ENCODE data around the gene PCDHB6. TPM values are rescaled to one million over a fixed set of nuclear protein-coding genes. Genes with fewer than 3 reads are reported as not detected.
A peak's percentile ranks its signal among the peaks of the same experiment; 100 is the strongest.
"Not testable (repeated sequence)": the region's sequence is repeated elsewhere in the genome, so short reads cannot be mapped to it uniquely, and the experiment has no call there.

PCDHB6 gene
- polyA plus RNA-seq, 3 donors from 2014 or later, result not detected

DNA sequence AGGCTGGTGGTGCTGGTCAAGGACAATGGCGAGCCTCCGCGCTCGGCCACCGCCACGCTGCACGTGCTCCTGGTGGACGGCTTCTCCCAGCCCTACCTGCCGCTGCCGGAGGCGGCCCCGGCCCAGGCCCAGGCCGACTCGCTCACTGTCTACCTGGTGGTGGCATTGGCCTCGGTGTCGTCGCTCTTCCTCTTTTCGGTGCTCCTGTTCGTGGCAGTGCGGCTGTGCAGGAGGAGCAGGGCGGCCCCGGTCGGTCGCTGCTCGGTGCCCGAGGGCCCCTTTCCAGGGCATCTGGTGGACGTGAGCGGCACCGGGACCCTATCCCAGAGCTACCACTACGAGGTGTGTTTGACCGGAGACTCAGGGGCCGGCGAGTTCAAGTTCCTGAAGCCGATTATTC, 12.5 kb upstream of the PCDHB6 start:
- not testable (repeated sequence) for H3K4me1 Mint-ChIP-seq

DNA sequence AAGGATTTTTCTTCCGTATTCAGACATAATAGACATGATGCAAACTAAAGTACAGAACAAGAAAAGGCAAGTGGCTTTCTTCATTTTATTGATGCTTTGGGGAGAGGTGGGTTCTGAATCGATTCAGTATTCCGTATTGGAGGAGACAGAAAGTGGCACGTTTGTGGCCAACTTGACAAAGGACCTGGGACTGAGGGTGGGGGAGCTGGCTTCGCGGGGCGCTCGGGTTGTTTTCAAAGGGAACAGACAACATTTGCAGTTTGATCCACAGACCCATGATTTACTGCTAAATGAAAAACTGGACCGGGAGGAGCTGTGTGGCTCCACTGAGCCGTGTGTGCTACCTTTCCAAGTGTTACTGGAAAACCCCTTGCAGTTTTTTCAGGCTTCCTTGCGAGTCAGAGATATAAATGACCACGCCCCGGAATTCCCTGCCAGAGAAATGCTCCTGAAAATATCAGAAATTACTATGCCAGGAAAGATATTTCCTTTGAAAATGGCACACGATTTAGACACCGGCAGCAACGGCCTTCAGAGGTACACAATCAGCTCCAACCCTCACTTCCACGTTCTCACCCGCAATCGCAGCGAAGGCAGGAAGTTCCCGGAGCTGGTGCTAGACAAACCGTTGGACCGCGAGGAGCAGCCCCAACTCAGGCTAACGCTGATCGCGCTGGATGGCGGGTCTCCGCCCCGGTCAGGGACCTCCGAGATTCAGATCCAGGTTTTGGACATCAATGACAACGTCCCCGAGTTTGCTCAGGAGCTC, 551 bp downstream of the PCDHB6 start:
- H3K4me1 Mint-ChIP-seq, result no peaks in the 10 kb centered on the region
- H3K4me3 Mint-ChIP-seq, result peak overlapping the region in 1 of 5 donors; percentile 25
- no peak for DNase-seq
- no peak overlapping the region for H3K27ac Mint-ChIP-seq
- H3K9me3 Mint-ChIP-seq, result peaks cover 11 to 47% (median 21%) of the 10 kb centered on the region in 6 donors
- H3K27me3 Mint-ChIP-seq (ENCODE audit: low read depth in 3 of 3), result peaks cover 0 to 8% (median 4%) of the 10 kb centered on the region in 3 donors
- peaks cover 0 to 10% (median 0%) of the 10 kb centered on the region in 3 donors for H3K36me3 Mint-ChIP-seq

More for the DNA sequence above, 12.5 kb upstream of the PCDHB6 start:
- not testable (repeated sequence) for H3K27me3 Mint-ChIP-seq (ENCODE audit: low read depth in 3 of 3); H3K27ac Mint-ChIP-seq; H3K36me3 Mint-ChIP-seq; H3K4me3 Mint-ChIP-seq; DNase-seq
- peaks cover 14 to 54% (median 31%) of the 10 kb centered on the region in 6 donors for H3K9me3 Mint-ChIP-seq

DNA sequence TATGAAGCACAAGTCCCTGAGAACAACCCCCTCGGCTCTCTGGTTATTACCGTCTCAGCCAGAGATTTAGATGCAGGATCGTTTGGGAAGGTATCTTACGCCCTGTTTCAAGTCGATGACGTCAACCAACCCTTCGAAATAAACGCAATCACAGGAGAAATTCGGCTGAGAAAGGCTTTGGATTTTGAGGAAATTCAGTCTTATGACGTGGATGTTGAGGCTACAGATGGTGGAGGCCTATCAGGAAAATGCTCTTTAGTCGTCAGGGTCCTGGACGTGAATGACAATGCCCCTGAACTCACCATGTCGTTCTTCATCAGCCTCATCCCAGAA, 1.1 kb downstream of the PCDHB6 start:
- Mint-ChIP-seq H3K4me3 (no peak overlapping the region), H3K9me3 (peaks cover 12 to 53% (median 24%) of the 10 kb centered on the region in 6 donors), H3K27me3 (ENCODE audit: low read depth in 3 of 3) (peaks cover 0 to 9% (median 3%) of the 10 kb centered on the region in 3 donors), H3K36me3 (peaks cover 0 to 10% (median 0%) of the 10 kb centered on the region in 3 donors), H3K4me1 (no peaks in the 10 kb centered on the region), H3K27ac (no peak overlapping the region)
- DNase-seq, result no peak

DNA sequence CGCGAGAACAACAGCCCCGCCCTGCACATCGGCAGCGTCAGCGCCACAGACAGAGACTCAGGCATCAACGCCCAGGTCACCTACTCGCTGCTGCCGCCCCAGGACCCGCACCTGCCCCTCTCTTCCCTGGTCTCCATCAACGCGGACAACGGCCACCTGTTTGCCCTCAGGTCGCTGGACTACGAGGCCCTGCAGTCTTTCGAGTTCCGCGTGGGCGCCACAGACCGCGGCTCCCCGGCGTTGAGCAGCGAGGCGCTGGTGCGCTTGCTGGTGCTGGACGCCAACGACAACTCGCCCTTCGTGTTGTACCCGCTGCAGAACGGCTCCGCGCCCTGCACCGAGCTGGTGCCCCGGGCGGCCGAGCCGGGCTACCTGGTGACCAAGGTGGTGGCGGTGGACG, 1.8 kb downstream of the PCDHB6 start:
- not testable (repeated sequence) for DNase-seq, H3K27ac Mint-ChIP-seq, H3K4me3 Mint-ChIP-seq, H3K36me3 Mint-ChIP-seq, H3K4me1 Mint-ChIP-seq
- peaks cover 18 to 59% (median 27%) of the 10 kb centered on the region in 6 donors for H3K9me3 Mint-ChIP-seq
- H3K27me3 Mint-ChIP-seq (ENCODE audit: low read depth in 3 of 3), result peaks cover 0 to 14% (median 3%) of the 10 kb centered on the region in 3 donors

DNA sequence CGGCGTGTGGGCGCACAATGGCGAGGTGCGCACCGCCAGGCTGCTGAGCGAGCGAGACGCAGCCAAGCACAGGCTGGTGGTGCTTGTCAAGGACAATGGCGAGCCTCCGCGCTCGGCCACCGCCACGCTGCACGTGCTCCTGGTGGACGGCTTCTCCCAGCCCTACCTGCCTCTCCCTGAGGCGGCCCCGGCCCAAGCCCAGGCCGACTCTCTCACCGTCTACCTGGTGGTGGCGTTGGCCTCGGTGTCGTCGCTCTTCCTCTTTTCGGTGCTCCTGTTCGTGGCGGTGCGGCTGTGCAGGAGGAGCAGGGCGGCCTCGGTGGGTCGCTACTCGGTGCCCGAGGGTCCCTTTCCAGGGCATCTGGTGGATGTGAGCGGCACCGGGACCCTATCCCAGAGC, 2.2 kb downstream of the PCDHB6 start:
- peaks cover 0 to 16% (median 4%) of the 10 kb centered on the region in 3 donors for H3K27me3 Mint-ChIP-seq (ENCODE audit: low read depth in 3 of 3)
- not testable (repeated sequence) for DNase-seq
- H3K9me3 Mint-ChIP-seq, result peaks cover 18 to 64% (median 30%) of the 10 kb centered on the region in 6 donors

DNA sequence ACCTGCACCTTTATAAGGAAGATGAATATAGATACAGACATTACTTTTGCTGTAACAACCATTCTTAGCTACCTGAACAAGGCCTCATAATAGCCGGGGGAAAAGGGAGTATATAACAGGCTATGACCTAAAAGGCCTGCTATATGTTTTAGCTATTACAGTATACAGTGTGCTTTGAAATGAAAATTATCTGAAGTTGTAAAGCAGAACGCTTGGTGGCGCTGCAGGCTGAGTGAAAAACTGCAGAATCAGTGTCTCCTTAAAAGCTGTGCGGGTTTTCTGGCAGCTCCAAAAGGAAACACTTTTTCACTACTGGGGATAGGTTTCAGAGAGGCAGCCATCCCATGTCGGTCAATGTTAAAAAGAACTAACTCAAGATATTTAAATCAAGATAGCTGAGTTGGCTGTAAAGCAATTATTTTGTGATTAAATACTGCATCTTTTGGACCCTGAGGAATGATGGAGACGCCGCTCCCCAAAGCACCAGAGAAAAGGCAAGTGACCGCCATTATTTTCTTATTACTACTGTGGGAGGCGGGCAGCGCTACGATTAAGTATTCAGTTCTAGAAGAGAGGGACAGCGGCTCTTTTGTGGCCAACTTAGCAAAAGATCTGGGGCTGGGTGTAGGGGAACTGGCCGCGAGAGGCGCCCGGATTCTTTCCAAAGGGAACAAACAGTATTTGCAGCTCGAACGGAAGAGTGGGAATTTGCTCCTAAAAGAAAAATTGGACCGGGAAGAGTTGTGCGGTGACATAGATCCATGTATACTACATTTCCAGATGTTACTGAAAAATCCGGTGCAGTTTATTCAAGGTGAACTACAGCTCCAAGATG, 5.9 kb downstream of the PCDHB6 start:
- H3K4me1 Mint-ChIP-seq, result no peaks in the 10 kb centered on the region
- no peak overlapping the region for H3K27ac Mint-ChIP-seq
- peaks cover 20 to 55% (median 34%) of the 10 kb centered on the region in 6 donors for H3K9me3 Mint-ChIP-seq
- H3K27me3 Mint-ChIP-seq (ENCODE audit: low read depth in 3 of 3), result peaks cover 1 to 15% (median 6%) of the 10 kb centered on the region in 3 donors
- peaks cover 0 to 5% (median 5%) of the 10 kb centered on the region in 3 donors for H3K36me3 Mint-ChIP-seq
- no peak overlapping the region for H3K4me3 Mint-ChIP-seq
- DNase-seq, result no peak

More for the DNA sequence above, 2.2 kb downstream of the PCDHB6 start:
- not testable (repeated sequence) for H3K27ac Mint-ChIP-seq, H3K4me1 Mint-ChIP-seq, H3K36me3 Mint-ChIP-seq, H3K4me3 Mint-ChIP-seq

DNA sequence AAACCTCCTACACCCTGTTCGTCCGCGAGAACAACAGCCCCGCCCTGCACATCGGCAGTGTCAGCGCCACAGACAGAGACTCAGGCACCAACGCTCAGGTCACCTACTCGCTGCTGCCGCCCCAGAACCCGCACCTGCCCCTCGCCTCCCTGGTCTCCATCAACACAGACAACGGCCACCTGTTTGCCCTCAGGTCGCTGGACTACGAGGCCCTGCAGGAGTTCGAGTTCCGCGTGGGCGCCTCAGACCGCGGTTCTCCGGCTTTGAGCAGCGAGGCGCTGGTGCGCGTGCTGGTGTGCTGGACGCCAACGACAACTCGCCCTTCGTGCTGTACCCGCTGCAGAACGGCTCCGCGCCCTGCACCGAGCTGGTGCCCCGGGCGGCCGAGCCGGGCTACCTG, 7.5 kb downstream of the PCDHB6 start:
- H3K4me3 Mint-ChIP-seq, H3K27ac Mint-ChIP-seq: not testable (repeated sequence)
- H3K27me3 Mint-ChIP-seq (ENCODE audit: low read depth in 3 of 3), result peaks cover 1 to 20% (median 6%) of the 10 kb centered on the region in 3 donors

DNA sequence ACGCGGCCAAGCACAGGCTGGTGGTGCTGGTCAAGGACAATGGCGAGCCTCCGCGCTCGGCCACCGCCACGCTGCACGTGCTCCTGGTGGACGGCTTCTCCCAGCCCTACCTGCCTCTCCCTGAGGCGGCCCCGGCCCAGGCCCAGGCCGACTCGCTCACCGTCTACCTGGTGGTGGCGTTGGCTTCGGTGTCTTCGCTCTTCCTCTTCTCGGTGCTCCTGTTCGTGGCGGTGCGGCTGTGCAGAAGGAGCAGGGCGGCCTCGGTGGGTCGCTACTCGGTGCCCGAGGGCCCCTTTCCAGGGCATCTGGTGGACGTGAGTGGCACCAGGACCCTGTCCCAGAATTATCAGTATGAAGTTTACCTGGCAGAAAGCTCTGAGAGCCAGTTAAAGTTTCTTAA, 8.0 kb downstream of the PCDHB6 start:
- H3K4me1 Mint-ChIP-seq, H3K27ac Mint-ChIP-seq, H3K4me3 Mint-ChIP-seq, DNase-seq, H3K36me3 Mint-ChIP-seq: not testable (repeated sequence)
- Mint-ChIP-seq H3K27me3 (ENCODE audit: low read depth in 3 of 3) (peaks cover 1 to 20% (median 6%) of the 10 kb centered on the region in 3 donors), H3K9me3 (peaks cover 15 to 41% (median 24%) of the 10 kb centered on the region in 6 donors)

More for the DNA sequence above, 7.5 kb downstream of the PCDHB6 start:
- H3K9me3 Mint-ChIP-seq, result peaks cover 17 to 45% (median 28%) of the 10 kb centered on the region in 6 donors
- H3K36me3 Mint-ChIP-seq, H3K4me1 Mint-ChIP-seq, DNase-seq: not testable (repeated sequence)

DNA sequence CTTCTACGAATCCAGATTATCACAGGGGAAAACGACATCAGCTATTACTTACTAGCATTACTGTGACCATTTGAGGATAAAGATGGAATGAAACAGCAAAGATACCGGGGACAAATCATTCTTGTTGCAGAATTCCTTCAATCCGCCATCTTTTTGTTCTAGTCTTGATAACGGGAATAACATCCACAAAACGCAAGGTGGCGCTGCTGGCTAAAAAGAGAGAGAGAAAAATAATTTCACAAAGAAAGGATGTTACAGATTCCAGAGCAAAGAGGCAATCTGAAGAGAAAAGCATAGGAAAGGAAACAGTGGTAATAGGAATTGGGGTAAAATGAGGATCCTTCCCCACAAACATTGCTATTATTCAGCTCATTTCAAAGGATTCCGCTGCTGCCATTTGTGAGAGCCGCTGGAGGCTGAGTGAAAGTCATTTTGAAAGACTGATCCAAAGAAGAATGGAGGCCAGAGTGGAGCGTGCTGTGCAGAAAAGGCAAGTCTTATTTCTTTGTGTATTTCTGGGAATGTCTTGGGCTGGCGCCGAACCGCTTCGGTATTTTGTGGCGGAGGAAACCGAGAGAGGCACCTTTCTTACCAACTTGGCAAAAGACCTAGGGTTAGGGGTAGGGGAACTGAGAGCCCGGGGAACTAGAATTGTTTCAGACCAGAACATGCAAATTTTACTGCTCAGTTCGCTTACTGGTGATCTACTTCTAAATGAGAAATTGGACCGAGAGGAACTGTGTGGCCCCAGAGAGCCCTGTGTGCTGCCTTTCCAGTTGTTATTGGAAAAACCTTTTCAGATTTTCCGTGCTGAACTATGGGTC, 22.7 kb downstream of the PCDHB6 start, which contains the start of gene PCDHB7:
Gene PCDHB7 (plus strand): TSS at position 264 of the 824 bp plus-strand sequence. CDS start 192 bp downstream, at position 456.
- Mint-ChIP-seq H3K9me3 (peaks cover 7 to 15% (median 11%) of the 10 kb centered on the region in 6 donors), H3K4me1 (no peaks in the 10 kb centered on the region), H3K27ac (no peak within 1 kb of the TSS), H3K4me3 (peak within 1 kb of the TSS in 1 of 5 donors; percentile 11), H3K36me3 (peaks cover 0 to 5% (median 0%) of the 10 kb centered on the region in 3 donors), H3K27me3 (ENCODE audit: low read depth in 3 of 3) (peaks cover 5 to 18% (median 7%) of the 10 kb centered on the region in 3 donors)
- DNase-seq, result peak in 1 of 3 donors; percentile 9

DNA sequence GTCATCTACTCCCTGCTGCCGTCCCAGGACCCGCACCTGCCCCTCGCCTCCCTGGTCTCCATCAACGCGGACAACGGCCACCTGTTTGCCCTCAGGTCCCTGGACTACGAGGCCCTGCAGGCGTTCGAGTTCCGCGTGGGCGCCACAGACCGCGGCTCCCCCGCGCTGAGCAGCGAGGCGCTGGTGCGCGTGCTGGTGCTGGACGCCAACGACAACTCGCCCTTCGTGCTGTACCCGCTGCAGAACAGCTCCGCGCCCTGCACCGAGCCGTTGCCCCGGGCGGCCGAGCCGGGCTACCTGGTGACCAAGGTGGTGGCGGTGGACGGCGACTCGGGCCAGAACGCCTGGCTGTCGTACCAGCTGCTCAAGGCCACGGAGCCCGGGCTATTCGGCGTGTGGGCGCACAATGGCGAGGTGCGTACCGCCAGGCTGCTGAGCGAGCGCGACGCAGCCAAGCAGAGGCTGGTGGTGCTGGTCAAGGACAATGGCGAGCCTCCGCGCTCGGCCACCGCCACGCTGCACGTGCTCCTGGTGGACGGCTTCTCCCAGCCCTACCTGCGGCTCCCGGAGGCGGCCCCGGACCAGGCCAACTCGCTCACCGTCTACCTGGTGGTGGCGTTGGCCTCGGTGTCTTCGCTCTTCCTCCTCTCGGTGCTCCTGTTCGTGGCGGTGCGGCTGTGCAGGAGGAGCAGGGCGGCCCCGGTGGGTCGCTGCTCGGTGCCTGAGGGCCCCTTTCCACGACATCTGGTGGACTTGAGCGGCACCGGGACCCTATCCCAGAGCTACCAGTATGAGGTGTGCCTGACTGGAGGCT, 24.6 kb downstream of the PCDHB6 start:
- H3K4me1 Mint-ChIP-seq, H3K4me3 Mint-ChIP-seq, DNase-seq, H3K36me3 Mint-ChIP-seq, H3K27ac Mint-ChIP-seq: not testable (repeated sequence)
- Mint-ChIP-seq H3K27me3 (ENCODE audit: low read depth in 3 of 3) (peaks cover 5 to 15% (median 7%) of the 10 kb centered on the region in 3 donors), H3K9me3 (peaks cover 4 to 12% (median 7%) of the 10 kb centered on the region in 6 donors)

DNA sequence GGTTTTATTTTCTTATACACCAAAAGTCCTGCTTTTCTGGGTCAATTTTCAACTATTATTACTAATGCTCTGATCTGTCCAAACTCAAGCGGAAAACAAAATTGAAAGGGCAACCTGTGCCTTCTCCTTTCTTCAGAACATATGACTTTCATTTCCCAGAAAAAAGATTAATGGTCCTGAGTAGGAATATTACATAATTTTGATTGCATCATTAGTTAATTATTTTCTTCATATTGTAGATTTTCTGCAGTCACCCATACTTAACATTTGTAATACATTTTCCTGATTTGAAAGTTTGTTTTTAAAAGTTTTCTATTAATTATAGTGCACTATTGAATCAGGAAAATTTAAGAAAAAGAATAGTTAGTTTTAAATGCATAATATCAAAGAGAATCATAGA, 26.1 kb downstream of the PCDHB6 start:
- peaks cover 0 to 5% (median 0%) of the 10 kb centered on the region in 3 donors for H3K36me3 Mint-ChIP-seq
- peaks cover 5 to 13% (median 10%) of the 10 kb centered on the region in 6 donors for H3K9me3 Mint-ChIP-seq
- H3K4me1 Mint-ChIP-seq, result no peaks in the 10 kb centered on the region
- H3K4me3 Mint-ChIP-seq, result no peak overlapping the region
- peaks cover 5 to 13% (median 7%) of the 10 kb centered on the region in 3 donors for H3K27me3 Mint-ChIP-seq (ENCODE audit: low read depth in 3 of 3)
- no peak overlapping the region for H3K27ac Mint-ChIP-seq
- DNase-seq, result no peak

DNA sequence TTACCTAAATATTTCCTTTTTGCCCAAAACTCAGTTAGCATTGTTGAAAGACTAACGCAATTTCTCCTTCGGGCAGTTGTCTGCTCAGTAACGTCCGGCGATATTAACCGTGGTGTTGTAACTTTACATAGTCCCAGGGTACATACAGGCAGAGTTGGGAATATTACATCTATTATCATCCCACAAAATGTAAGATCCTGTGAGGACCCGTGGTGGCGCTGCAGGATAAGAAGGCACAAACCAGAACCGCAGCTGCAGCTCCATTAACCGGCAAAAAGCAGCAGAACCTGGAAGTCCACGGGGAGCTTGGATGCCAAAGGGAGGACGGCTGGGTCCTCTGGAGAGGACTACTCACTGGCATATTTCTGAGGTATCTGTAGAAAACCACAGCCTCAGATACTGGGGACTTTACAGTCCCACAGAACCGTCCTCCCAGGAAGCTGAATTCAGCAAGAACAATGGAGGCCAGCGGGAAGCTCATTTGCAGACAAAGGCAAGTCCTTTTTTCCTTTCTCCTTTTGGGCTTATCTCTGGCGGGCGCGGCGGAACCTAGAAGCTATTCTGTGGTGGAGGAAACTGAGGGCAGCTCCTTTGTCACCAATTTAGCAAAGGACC, 27.8 kb downstream of the PCDHB6 start, which contains the start of gene PCDHB8:
Gene PCDHB8 (plus strand): TSS at position 214 of the 615 bp plus-strand sequence. CDS start 245 bp downstream, at position 459.
- not testable (repeated sequence) for H3K4me1 Mint-ChIP-seq, H3K36me3 Mint-ChIP-seq, H3K4me3 Mint-ChIP-seq, DNase-seq, H3K27ac Mint-ChIP-seq
- H3K9me3 Mint-ChIP-seq, result peaks cover 5 to 16% (median 12%) of the 10 kb centered on the region in 6 donors
- H3K27me3 Mint-ChIP-seq (ENCODE audit: low read depth in 3 of 3), result peaks cover 6 to 18% (median 10%) of the 10 kb centered on the region in 3 donors

Measured in immature natural killer cell (primary cell).